ENCODE data around the gene CACNA2D4.

CACNA2D4 gene

GRCh38 chr12:1842905-1843640 is 75.4 kb downstream of the CACNA2D4 start:
- DNase-seq, result peak; percentile 56

DNA sequence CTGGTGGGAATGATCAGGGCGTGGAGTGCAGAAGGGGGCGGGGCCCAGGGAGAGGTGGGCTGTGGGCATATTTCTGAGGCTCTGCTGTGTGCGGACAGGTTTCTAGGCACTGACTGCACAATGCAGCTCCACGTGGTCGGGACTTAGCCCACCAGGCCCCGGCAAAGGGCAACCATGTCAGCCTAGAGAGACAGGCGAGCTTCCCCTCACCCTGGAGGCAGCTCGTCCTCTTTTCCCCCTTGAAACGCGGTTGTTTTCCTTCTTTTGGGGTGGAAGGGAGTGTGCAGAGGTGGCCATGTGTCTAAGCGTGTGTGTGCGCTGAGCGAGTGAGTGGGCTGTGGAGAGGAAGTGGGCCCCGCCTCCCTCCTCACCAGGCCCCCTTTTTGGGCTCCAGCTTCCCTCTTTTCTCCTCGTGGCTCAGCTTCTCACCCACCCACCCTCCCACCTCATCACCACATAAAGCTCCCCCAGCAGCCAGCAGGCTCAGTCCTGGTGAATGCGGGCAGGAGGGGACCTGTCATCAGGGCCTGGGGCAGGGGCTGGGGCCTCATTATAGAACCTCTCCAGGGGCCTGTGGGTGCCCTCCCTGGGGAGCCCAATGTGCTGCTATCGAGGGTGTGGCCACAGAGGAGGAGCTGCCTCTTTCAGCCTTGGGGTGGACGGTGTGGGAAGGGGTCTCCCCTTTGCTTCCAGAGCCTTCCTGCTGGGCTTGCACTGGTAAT is 76.1 kb downstream of the CACNA2D4 start:
- DNase-seq, result no peak

DNA sequence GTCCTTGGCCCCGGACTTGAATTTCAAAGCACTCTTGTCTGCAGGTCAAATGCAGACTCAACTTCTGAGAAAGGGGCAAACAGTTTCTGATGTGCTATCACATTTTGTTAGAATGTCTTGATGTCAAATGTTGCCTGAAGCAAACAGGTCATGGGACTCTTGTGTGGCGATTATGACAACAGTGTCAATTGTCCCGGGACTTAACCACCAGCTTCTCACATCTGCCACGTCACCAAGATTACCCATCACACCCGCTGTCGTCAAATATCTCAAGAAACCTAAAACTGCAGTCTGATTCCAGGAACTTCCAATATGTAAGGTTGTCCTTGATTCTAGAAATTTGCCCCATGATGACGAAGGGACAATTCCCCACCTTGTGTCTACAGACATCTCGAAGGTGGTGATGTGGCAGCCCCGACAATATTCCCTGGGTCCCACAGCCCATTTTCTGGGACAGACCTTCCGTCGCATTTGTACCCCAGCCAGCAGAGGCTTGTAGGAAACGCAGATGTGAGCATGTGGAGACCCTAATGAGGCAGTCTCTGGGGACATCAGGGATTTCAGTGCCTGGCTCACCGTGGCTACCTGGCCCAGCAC is 76.8 kb downstream of the CACNA2D4 start:
- peak; percentile 97 for DNase-seq

DNA sequence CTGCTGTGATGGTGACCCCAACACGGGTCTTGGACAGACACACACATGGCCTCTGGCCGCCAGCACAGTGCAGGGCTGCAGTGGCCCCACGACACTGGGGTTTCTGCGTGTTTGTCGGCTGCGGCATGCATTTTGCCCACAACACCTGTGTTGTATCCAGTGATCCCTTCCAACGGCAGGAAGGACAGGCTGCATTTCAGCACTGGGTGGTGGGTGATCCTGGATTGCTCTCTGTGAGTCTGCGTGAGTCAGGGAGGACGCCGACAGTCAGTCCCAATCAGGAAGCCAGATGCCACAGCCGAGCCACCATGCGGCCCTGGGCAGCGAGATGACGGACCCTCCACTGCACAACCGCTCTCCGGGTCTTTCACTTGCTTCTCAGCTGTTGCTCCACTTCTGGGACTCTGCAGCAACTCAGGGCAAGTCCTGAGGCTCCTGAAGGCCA is 77.4 kb downstream of the CACNA2D4 start:
- no peak for DNase-seq

- no peak for DNase-seq
Observed at GRCh38 chr12:1839956-1840951, 78.2 kb downstream of the CACNA2D4 start.

DNA sequence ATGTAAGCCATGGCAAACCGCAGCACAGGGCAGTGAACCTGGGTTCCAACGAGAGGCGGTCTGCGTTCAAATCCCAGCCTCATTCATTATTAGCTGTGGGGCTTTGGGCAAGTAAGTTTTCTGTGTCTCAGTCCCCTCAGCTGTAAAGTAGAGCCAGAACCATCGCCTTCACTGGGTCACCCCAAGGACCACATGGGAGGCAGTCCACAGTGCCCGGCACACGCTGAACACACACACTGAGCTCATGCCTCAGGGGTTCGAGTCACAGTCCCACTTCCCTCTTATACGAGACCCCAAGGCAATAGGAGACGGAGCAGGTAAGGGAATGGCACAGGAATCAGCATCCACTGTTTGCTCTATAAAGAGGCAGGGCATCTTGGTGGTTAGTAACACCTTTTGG is 79.0 kb downstream of the CACNA2D4 start:
- DNase-seq, result no peak

DNA sequence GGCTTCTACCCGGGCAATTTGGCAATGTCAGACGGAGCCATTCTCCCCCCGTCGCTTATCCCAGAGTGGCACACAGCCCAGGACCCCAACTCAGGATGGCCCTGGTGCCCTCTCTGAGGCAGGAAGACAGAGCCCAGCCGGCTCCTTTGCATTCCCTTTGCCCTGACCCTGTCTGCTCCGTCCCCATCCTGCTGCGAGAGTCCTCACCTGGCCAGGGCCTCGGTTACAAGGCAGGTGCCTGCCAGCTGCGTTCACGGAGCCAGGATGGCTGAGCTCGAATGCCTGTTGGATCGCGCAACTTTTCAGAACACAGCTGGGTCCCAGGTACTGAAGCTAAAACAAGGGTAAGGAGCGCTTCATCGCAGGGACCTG is 79.5 kb downstream of the CACNA2D4 start:
- DNase-seq, result no peak

- peak; percentile 26 for DNase-seq
Observed at GRCh38 chr12:1838205-1838993, 80.1 kb downstream of the CACNA2D4 start.

- DNase-seq, result no peak
Observed at GRCh38 chr12:1837541-1838204, 80.8 kb downstream of the CACNA2D4 start.

- DNase-seq, result peak; percentile 97
Observed at GRCh38 chr12:1836854-1837421, 81.5 kb downstream of the CACNA2D4 start.

- no peak for DNase-seq
Observed at GRCh38 chr12:1836241-1836803, 82.1 kb downstream of the CACNA2D4 start.

- peak; percentile 92 for DNase-seq
Observed at GRCh38 chr12:1835211-1836131, 83.0 kb downstream of the CACNA2D4 start.

GRCh38 chr12:1834186-1834925 is 84.1 kb downstream of the CACNA2D4 start:
- no peak for DNase-seq

DNA sequence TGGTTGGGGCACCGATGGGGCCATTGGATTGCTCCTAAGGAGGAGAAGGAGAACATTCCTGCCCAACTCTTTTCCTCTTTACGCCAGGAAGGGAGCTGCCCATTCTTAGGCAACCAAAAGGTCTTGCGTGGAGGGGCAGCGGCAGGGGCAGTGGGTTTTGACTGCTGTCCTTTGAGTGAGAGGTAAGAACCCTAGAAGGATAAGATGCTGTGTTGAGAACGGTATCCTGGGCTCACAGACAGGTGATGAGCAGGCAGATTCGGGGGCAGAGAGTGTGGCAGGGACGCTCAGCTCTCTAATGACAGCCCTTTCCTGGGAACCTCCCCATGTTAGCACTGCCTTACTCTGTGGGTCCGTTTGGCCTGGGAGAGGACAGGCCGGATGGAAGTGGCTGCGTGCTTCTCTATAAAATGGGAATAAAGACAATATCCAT is 84.8 kb downstream of the CACNA2D4 start:
- DNase-seq, result no peak

DNA sequence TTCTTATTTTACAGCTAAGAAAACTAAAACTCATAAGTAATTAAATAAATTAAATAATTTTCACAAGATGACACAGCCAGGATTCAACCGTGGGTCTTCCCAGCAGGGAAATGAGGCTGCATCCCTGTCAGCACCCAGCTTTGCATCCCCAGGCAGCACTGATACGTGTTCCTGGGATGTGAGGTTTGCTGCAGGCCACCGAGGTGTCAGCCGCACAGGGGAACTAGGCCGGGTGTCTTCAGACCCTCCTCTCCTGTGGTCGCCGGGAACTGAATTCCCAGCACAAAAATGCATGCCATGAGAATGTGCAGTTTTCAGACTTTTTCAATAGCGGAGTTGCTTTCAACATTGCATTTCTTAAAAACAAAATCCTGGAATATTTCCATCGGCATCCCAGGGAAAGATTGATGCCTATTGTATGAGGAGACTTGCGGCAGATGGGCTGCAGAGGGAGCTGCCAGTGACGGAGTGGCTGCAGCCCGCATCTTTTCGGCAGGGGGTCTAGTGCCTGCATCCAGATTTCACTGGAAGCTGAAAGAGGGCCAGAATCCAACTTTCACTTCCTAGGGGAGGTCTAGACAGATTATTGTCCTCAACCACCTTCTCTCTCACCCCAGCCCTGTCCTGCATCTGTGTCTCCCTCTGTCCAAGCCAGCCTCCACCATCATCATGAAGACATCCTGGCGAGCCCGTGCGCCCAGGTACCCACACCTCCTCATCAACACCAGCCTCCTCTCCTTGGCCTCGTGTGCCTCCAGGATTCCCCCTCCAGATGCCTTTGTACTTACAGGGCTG is 85.5 kb downstream of the CACNA2D4 start:
- peak; percentile 74 for DNase-seq

GRCh38 chr12:1830981-1831963 is 87.2 kb downstream of the CACNA2D4 start:
- no peak for DNase-seq

All from NCI-H2171 (cell line).